GM12874 (cell line): ENCODE data around the gene ZCCHC24.

Experiments
- TF ChIP-seq, protein P1 (sequence below): IDR thresholded peaks from 2 replicates; pipeline ENCODE4 v1.5.1; 2011; ENCODE audit warnings: low read depth, mild to moderate bottlenecking, control low read depth, low read length, moderate library complexity; ENCODE audit not compliant: insufficient read depth

ZCCHC24 gene

GRCh38 chr10:79445161-79445976 lies at the start of gene ZCCHC24:
Gene ZCCHC24, minus strand, starts transcription at chr10:79445624. Its CDS starts 184 bp downstream, at chr10:79445440.
- TF ChIP-seq, protein P1, sequence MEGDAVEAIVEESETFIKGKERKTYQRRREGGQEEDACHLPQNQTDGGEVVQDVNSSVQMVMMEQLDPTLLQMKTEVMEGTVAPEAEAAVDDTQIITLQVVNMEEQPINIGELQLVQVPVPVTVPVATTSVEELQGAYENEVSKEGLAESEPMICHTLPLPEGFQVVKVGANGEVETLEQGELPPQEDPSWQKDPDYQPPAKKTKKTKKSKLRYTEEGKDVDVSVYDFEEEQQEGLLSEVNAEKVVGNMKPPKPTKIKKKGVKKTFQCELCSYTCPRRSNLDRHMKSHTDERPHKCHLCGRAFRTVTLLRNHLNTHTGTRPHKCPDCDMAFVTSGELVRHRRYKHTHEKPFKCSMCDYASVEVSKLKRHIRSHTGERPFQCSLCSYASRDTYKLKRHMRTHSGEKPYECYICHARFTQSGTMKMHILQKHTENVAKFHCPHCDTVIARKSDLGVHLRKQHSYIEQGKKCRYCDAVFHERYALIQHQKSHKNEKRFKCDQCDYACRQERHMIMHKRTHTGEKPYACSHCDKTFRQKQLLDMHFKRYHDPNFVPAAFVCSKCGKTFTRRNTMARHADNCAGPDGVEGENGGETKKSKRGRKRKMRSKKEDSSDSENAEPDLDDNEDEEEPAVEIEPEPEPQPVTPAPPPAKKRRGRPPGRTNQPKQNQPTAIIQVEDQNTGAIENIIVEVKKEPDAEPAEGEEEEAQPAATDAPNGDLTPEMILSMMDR = no peak

- TF ChIP-seq, protein P1 = no peak
These were observed 48.4 kb upstream of the ZCCHC24 start for GRCh38 chr10:79493806-79494205.

- TF ChIP-seq, protein P1 = no peak
These were observed 47.4 kb upstream of the ZCCHC24 start for GRCh38 chr10:79492839-79493238.

DNA sequence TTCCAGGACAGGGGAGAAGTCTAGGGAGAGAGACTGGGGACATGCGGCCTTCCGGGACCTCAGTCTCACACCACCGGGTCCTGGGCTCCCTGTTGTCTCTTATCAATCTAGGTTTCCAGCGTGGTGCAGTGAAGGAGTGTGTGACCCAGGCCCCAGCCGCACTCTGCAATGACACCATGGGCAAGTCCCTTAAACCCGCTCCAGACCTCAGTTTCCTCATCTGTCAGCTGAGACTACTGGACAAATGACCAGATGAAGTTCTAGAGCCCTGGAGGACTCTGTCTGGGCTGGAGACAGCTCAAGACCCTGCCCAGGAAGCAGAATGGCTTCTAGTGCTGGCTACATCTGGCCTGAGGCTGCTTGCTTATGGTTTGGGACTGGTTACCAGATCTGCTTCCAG lies 46.8 kb upstream of the ZCCHC24 start:
- TF ChIP-seq, protein P1 = no peak

DNA sequence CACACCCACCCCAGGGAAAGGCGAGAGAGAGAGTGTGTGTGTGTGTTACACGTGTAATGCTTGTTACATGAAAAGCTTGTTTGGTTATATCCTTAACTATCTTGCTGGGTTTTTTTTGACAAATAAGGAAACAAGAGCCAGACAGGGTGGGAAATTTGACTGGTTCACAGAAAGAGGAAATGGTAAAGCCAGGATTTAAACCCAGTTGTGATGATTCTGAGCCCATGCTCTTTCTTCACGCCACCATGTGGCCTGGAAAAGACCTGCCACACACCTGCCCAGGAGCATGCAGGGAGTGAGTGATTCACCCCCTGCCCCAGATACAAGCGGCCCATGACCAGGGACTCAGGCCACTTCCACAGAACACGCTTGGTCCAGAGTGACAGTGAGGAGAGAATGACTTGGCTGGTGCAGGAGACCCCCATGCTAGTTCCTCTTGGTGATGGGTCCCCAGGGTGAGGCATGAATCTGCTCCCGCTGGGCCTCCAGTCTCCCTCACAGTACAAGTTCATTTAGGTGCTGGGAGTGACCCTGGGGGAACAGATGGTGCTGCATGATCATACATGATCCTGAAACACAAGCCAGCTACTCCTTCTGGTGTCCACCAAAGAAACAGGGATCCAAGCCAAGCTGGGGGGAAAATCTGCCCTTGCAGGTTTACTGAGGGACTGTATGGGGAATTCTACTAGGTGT lies 45.9 kb upstream of the ZCCHC24 start:
- TF ChIP-seq, protein P1 = peak; percentile 9; the same call in 1 of the 2 replicates

DNA sequence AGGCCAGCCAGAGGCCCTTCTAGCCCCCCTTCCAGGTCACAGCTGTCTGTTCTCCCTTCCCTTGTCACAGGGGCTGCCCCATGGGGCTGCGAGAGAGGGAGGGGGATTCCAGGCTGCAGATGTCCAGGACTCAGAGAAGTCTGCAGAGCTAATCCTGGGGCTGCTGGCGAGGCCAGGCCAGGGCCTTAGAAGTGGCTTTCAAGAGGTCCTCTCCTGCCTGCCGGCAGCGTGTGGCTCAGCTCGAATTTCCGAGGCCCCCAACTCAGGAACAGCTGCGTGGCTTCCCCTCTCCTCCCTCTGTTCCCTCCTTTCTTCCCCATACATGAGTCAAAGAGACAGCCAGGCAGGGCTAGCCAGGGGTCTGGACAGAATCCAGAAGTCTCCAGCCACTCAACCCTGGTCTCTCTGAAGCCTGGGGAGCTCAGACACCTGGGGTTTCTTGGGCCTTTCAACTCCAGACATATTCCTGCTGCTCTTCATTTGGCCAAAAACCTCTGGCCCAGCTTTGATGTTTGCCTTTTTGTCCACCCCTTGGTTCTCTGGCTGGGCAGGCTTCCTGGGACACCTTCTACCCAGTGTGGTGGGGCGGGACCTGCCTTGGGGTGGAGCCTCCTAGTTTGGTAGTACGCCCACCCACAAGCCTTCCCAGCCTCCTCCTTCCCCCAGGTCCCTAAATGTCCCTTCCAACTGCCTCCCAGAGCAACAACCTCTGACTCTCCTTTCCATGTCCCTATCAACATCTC lies 45.1 kb upstream of the ZCCHC24 start:
- TF ChIP-seq, protein P1 = no peak

- TF ChIP-seq, protein P1 = no peak
These were observed 43.4 kb upstream of the ZCCHC24 start for GRCh38 chr10:79488870-79489269.
